Adrenal gland (tissue), 12 donors: ENCODE data around the gene ITPR1. TPM values are rescaled to one million over a fixed set of nuclear protein-coding genes. Genes with fewer than 3 reads are reported as not detected.

ENCODE experiments used
- DNase-seq, 7 donors: peaks; one replicate each; pipeline ENCODE4 v3.0.0-alpha.2; 2019 to 2020
- H3K27ac ChIP-seq, 5 donors: fragments of 200-600 bp; sonication (generic) in 4 of 5; 1 replicate in 3 of 5; 2 replicates in 2 of 5; pipeline versions ENCODE4 v1.5.1 to v1.8.0; 2016 to 2020; ENCODE audit warnings: mild to moderate bottlenecking in 1 of 5
- H3K27me3 ChIP-seq: fragments of 200-600 bp; 2 replicates; pipeline ENCODE4 v1.8.0; 2021
- H3K36me3 ChIP-seq, 2 donors: fragments of 200-600 bp; replicated peaks in 1 of 2; 1 replicate in 1 of 2; 2 replicates in 1 of 2; pipeline versions ENCODE4 v1.5.1 to v1.8.0; 2018 to 2022
- H3K4me1 ChIP-seq, 2 donors: fragments of 200-600 bp; replicated peaks in 1 of 2; 1 replicate in 1 of 2; 2 replicates in 1 of 2; pipeline versions ENCODE4 v1.5.1 to v1.8.0; 2018 to 2021
- H3K4me3 ChIP-seq, 4 donors: fragments of 200-600 bp; sonication (generic) in 3 of 4; one replicate each; pipeline ENCODE4 v1.5.1; 2016 to 2018
- H3K9me3 ChIP-seq, 3 donors: fragments of 200-600 bp; sonication (generic) in 1 of 3; replicated peaks in 1 of 3; 1 replicate in 2 of 3; 2 replicates in 1 of 3; pipeline versions ENCODE4 v1.5.1 to v1.8.0; 2016 to 2021
- CTCF ChIP-seq, 6 experiments: fragments of 450-650 bp in 4 of 6; fragments of 200-600 bp in 2 of 6; sonication (generic) in 1 of 6; IDR thresholded peaks; 1 replicate in 5 of 6; 2 replicates in 1 of 6; pipeline versions ENCODE4 v1.5.1 to v1.8.0; 2016 to 2021; ENCODE audit warnings: antibody characterized with exemption in 6 of 6, mild to moderate bottlenecking in 2 of 6, moderate library complexity in 1 of 6
- POLR2A ChIP-seq, 2 donors: fragments of 450-650 bp; IDR thresholded peaks; one replicate each; pipeline ENCODE4 v1.6.1; 2017; ENCODE audit warnings: antibody characterized with exemption in 2 of 2, mild to moderate bottlenecking in 2 of 2, moderate library complexity in 1 of 2
- WGBS, 4 donors: extraction: QIAGEN DNeasy Blood & Tissue Kit in 2 of 4; methylation state at CpG; one replicate each; pipeline versions ENCODE4 v1.1.5 to v1.1.7; 2013 to 2017; 5-methylcytosine and 5-hydroxymethylcytosine counted together
- intact Hi-C, 2 donors: fragments of 100-400 bp; cut with DNase I; formaldehyde crosslinking; loops; one replicate each; pipeline versions ENCODE4 v1.14.1 to v1.15.0; 2022 to 2023
- polyA plus RNA-seq, 3 donors: library from polyadenylated mRNA; stranded (reverse); fragments of 200-250 nt in 2 of 3; fragments of 350-450 nt in 1 of 3; fragmentation: Illumina TruSeq in 1 of 3; extraction: RNeasy Lipid Tissue Mini Kit (QIAGEN cat#74804) in 1 of 3; gene quantifications; one replicate each; pipeline ENCODE4 v1.2.3, GENCODE V29; 2013 to 2014
- total RNA-seq, 9 donors: library from RNA; depleted of rRNA in 4 of 9; stranded (reverse); fragments of >200 nt in 4 of 9; fragments of 120-200 nt in 1 of 9; fragmentation: NEBNext Ultra II Directional in 1 of 9; extraction: Animal tissue kit (Norgen Biotek cat#: 25700) in 1 of 9; gene quantifications; one replicate each; pipeline versions ENCODE4 v1.1.0 to v1.2.4, GENCODE V29; 2013 to 2023
- donor health status: healthy with polysubstance abuse.
- donor health status: Bipolar disorder and iron deficiency.
- donor health status: DM: yes; HTN: yes; CAD: no.
- donor health status: DM: no; HTN: no; CAD: no.
- donor health status: DM: no; HTN: no; CAD: no.
- donor health status: DM: yes; HTN: yes; CAD: no.

Gene ITPR1
- total and polyA plus RNA-seq, 12 donors, result 21.6 to 198 (median 76.6) TPM

GRCh38 chr3:4511491-4512262, 18.5 kb downstream of the ITPR1 start:
- Histone ChIP-seq H3K27ac (no peak overlapping the region), H3K36me3 (no peaks in the 10 kb centered on the region), H3K4me3 (no peak overlapping the region), H3K9me3 (no peaks in the 10 kb centered on the region), H3K27me3 (no peaks in the 10 kb centered on the region), H3K4me1 (peaks cover 0 to 9% of the 10 kb centered on the region in 2 donors)
- TF ChIP-seq CTCF (IDR thresholded peaks at IDR 0.05), result no peak
- TF ChIP-seq POLR2A (IDR thresholded peaks at IDR 0.05), result no peak
- no peak for DNase-seq
- intact Hi-C loops, result no loop called here
- 82 to 88% (median 84%) methylated on average over 7 of the region's 7 CpGs for WGBS, 4 donors

DNA sequence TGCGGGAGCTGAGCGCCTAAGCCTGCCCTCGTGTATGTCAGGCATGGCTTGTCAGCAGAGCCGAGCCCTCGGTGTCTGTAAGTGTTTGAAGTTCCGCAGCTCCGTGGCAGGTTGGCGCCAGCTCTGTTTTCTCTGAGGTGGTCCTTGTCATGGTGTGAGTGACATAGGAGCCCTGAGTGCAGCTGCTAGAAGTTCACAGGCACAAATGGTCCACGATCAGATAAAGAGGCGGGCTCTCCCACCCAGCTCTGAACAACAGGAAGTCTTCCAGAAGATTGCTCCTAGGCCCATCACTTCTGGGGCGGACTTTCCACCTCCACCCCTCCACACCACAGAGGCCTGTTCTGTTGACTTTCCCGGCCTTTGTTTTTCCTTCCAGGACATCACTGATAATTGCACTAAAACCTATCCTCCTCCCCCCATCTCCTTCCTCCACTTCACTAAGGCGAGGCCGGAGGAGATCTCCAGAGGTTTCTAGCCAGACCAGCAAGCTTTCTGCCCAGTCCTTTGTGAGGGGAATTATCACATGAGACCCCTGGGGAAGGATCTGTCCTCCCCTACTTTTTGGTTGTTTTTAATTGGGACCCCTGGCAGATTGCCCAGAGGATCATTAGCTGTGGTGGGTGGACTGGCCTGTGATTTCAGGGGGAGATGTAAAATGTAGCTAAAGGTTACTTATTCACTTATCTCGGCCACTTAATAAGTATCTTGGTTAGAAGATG, 19.9 kb downstream of the ITPR1 start:
- no peak for DNase-seq

DNA sequence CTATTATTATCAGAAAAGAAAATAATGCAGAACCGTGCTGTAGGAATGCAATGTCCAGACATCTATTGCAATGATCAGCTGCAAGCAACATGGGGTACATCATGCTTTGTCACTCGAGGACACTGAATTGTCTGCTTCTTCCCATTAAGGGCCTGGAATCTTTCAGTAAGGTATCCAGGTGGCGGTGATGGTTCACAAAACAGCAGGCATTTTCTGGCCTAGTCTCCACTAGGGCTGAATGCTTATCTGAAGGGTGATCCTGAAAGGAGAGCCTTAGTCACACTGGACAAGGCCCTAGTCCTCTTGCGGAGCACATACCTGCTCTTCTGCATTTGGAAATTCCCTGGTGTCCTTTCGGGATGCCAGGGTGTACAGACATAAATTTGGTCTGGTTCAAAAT, 21.2 kb downstream of the ITPR1 start:
- no peaks in the 10 kb centered on the region for H3K27me3 ChIP-seq
- no peak overlapping the region for H3K27ac ChIP-seq
- no peaks in the 10 kb centered on the region for H3K36me3 ChIP-seq
- WGBS, 4 donors, result 86 to 95% (median 92%) methylated on average over 5 of the region's 5 CpGs
- no peaks in the 10 kb centered on the region for H3K9me3 ChIP-seq
- no peak overlapping the region for H3K4me3 ChIP-seq
- H3K4me1 ChIP-seq, result peaks cover 0 to 18% of the 10 kb centered on the region in 2 donors
- intact Hi-C loops, result no loop called here
- no peak for DNase-seq
- TF ChIP-seq CTCF (IDR thresholded peaks at IDR 0.05) (no peak), POLR2A (IDR thresholded peaks at IDR 0.05) (no peak)

More for the DNA sequence above, 19.9 kb downstream of the ITPR1 start:
- intact Hi-C loops, result no loop called here
- H3K27ac ChIP-seq, result no peak overlapping the region
- peaks cover 0 to 9% of the 10 kb centered on the region in 2 donors for H3K4me1 ChIP-seq
- TF ChIP-seq POLR2A (IDR thresholded peaks at IDR 0.05) (no peak), CTCF (IDR thresholded peaks at IDR 0.05) (no peak)
- no peaks in the 10 kb centered on the region for H3K9me3 ChIP-seq
- H3K27me3 ChIP-seq, result no peaks in the 10 kb centered on the region
- H3K36me3 ChIP-seq, result no peaks in the 10 kb centered on the region
- no peak overlapping the region for H3K4me3 ChIP-seq
- 75 to 89% (median 76%) methylated on average over 13 to 15 of the region's 15 CpGs for WGBS, 4 donors

DNA sequence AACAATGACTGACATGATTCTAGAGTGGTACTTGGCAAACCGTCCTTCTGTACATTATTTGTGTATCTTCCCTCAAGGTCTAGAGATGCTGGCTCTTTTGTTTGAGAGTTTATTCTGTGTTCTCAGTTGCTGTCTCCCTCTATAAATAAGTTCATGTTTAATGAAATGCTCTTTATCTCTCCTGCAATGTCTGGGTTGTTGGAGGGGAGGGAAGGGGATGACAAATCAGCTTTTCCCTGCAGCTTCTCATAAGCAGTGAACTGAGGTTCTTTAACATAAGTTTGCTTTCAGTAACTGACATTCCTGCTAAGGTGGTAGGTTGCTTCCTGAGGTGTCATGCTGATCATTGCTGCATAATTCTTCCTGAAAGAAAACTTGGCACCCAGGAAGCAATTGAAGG, 21.8 kb downstream of the ITPR1 start:
- Histone ChIP-seq H3K4me1 (peaks cover 5 to 24% of the 10 kb centered on the region in 2 donors), H3K27ac (no peak overlapping the region)

More for the DNA sequence above, 21.8 kb downstream of the ITPR1 start:
- TF ChIP-seq CTCF (IDR thresholded peaks at IDR 0.05), result no peak
- TF ChIP-seq POLR2A (IDR thresholded peaks at IDR 0.05), result no peak
- H3K4me3 ChIP-seq, result no peak overlapping the region
- 67 to 90% (median 76%) methylated on average over 1 of the region's 1 CpG for WGBS, 4 donors
- no peaks in the 10 kb centered on the region for H3K27me3 ChIP-seq
- no peaks in the 10 kb centered on the region for H3K36me3 ChIP-seq
- DNase-seq, result no peak
- intact Hi-C loops, result no loop called here
- H3K9me3 ChIP-seq, result no peaks in the 10 kb centered on the region
